Effector CD8-positive, alpha-beta T cell (primary cell): ENCODE results near the gene CNPPD1.

Experiments used
- DNase-seq: peaks from one replicate; lab custom pipeline; 2025; lab: John Stamatoyannopoulos, UW

The CNPPD1 gene

GRCh38 chr2:219160186-219161017 lies 16.3 kb downstream of the CNPPD1 start, which contains the start of gene NHEJ1:
Gene NHEJ1 (minus strand): TSS chr2:219160815. CDS start chr2:219158362, 2,453 bp downstream.
- peak; percentile 84 for DNase-seq

- no peak for DNase-seq
Measured at GRCh38 chr2:219159771-219160185, 16.9 kb downstream of the CNPPD1 start.

- no peak for DNase-seq
Measured at GRCh38 chr2:219158586-219158985, 18.1 kb downstream of the CNPPD1 start.

GRCh38 chr2:219158025-219158424 lies 18.7 kb downstream of the CNPPD1 start:
- no peak for DNase-seq

- DNase-seq = no peak
Measured at GRCh38 chr2:219157396-219157795, 19.3 kb downstream of the CNPPD1 start.

GRCh38 chr2:219155054-219155644 lies 21.6 kb downstream of the CNPPD1 start:
- DNase-seq = no peak

- DNase-seq = no peak
Measured at GRCh38 chr2:219149667-219150066, 27.1 kb downstream of the CNPPD1 start.

- DNase-seq = no peak
Measured at GRCh38 chr2:219142329-219142728, 34.4 kb downstream of the CNPPD1 start.

GRCh38 chr2:219140722-219141121 lies 36.0 kb downstream of the CNPPD1 start:
- no peak for DNase-seq

- DNase-seq = no peak
Measured at GRCh38 chr2:219133976-219134375, 42.7 kb downstream of the CNPPD1 start.

GRCh38 chr2:219131744-219132143 lies 45.0 kb downstream of the CNPPD1 start:
- DNase-seq = no peak

GRCh38 chr2:219131327-219131726 lies 45.4 kb downstream of the CNPPD1 start:
- DNase-seq = no peak

GRCh38 chr2:219129589-219129988 lies 47.1 kb downstream of the CNPPD1 start:
- DNase-seq = no peak

- DNase-seq = no peak
Measured at GRCh38 chr2:219128396-219128795, 48.3 kb downstream of the CNPPD1 start.

GRCh38 chr2:219127037-219127635 lies 49.6 kb downstream of the CNPPD1 start:
- DNase-seq = no peak

GRCh38 chr2:219126555-219126954 lies 50.2 kb downstream of the CNPPD1 start:
- DNase-seq = no peak

- no peak for DNase-seq
Measured at GRCh38 chr2:219125886-219126270, 50.8 kb downstream of the CNPPD1 start.

GRCh38 chr2:219125225-219125885 lies 51.4 kb downstream of the CNPPD1 start:
- DNase-seq = no peak

- DNase-seq = no peak
Measured at GRCh38 chr2:219124381-219125110, 52.2 kb downstream of the CNPPD1 start.

GRCh38 chr2:219123356-219124135 lies 53.2 kb downstream of the CNPPD1 start:
- DNase-seq = no peak
